Neural progenitor cell (in vitro differentiated cells): ENCODE data around the gene NUP50. TPM values are rescaled to one million over a fixed set of nuclear protein-coding genes. Genes with fewer than 3 reads are reported as not detected.

ENCODE experiments used
- DNase-seq: peaks from one replicate; pipeline ENCODE4 v3.0.0-alpha.2; 2016; ENCODE audit warnings: low spot score
- H2AFZ ChIP-seq: fragments of 200-600 bp; sonication (generic); replicated peaks from 2 replicates; pipeline ENCODE4 v1.6.1; 2016; ENCODE audit warnings: antibody characterized with exemption
- H3F3A ChIP-seq: fragments of 200-600 bp; sonication (generic); 2 replicates; pipeline ENCODE4 v1.6.1; 2016; ENCODE audit warnings: antibody characterized with exemption, low read depth
- H3K27ac ChIP-seq: fragments of 200-600 bp; sonication (generic); 2 replicates; pipeline ENCODE4 v1.5.1; 2016; ENCODE audit warnings: mild to moderate bottlenecking
- H3K27me3 ChIP-seq: fragments of 200-600 bp; sonication (generic); 2 replicates; pipeline ENCODE4 v1.6.1; 2016; ENCODE audit warnings: mild to moderate bottlenecking, moderate library complexity
- H3K36me3 ChIP-seq: fragments of 200-600 bp; sonication (generic); 2 replicates; pipeline ENCODE4 v1.5.1; 2016
- H3K4me1 ChIP-seq: fragments of 200-600 bp; sonication (generic); 2 replicates; pipeline ENCODE4 v1.6.1; 2016; ENCODE audit warnings: mixed run types
- H3K4me2 ChIP-seq: fragments of 200-600 bp; sonication (generic); 2 replicates; pipeline ENCODE4 v1.6.1; 2016
- H3K4me3 ChIP-seq: fragments of 200-600 bp; sonication (generic); 2 replicates; pipeline ENCODE4 v1.5.1; 2016
- H3K79me2 ChIP-seq: fragments of 200-600 bp; sonication (generic); 2 replicates; pipeline ENCODE4 v1.6.1; 2016; ENCODE audit warnings: low read depth
- H3K9ac ChIP-seq: fragments of 200-600 bp; sonication (generic); 2 replicates; pipeline ENCODE4 v1.6.1; 2016
- H3K9me3 ChIP-seq: fragments of 200-600 bp; sonication (generic); 2 replicates; pipeline ENCODE4 v1.5.1; 2016; ENCODE audit warnings: low read depth
- H4K20me1 ChIP-seq: fragments of 200-600 bp; sonication (generic); 2 replicates; pipeline ENCODE4 v1.6.1; 2016; ENCODE audit warnings: low read depth
- H3K27ac Mint-ChIP-seq: 3 replicates; pipeline ENCODE4 v1.8.0; 2021; ENCODE audit warnings: mixed read lengths
- H3K27me3 Mint-ChIP-seq: 2 replicates; pipeline ENCODE4 v1.8.0; 2022; ENCODE audit warnings: low read depth, mild to moderate bottlenecking, inconsistent platforms, moderate library complexity, mixed read lengths; ENCODE audit not compliant: insufficient read depth
- H3K36me3 Mint-ChIP-seq: 3 replicates; pipeline ENCODE4 v1.8.0; 2021; ENCODE audit warnings: mixed read lengths
- H3K4me1 Mint-ChIP-seq: 3 replicates; pipeline ENCODE4 v1.8.0; 2021; ENCODE audit warnings: mixed read lengths
- H3K4me3 Mint-ChIP-seq: 3 replicates; pipeline ENCODE4 v1.8.0; 2021; ENCODE audit warnings: mild to moderate bottlenecking, moderate library complexity, mixed read lengths
- H3K9me3 Mint-ChIP-seq: 3 replicates; pipeline ENCODE4 v1.8.0; 2020; ENCODE audit warnings: mixed read lengths
- EZH2 ChIP-seq: fragments of 200-600 bp; sonication (generic); IDR thresholded peaks from 2 replicates; pipeline ENCODE4 v1.6.1; 2017; ENCODE audit warnings: antibody characterized with exemption, mild to moderate bottlenecking, moderate library complexity
- EZH2phosphoT487 ChIP-seq: fragments of 200-600 bp; sonication (generic); IDR thresholded peaks from 2 replicates; pipeline ENCODE4 v1.6.1; 2017; ENCODE audit warnings: antibody characterized with exemption
- total RNA-seq: library from RNA; depleted of rRNA; stranded (reverse); fragments of >200 nt; gene quantifications from 2 replicates; pipeline ENCODE4 v1.2.3, GENCODE V29; 2015; ENCODE audit warnings: low replicate concordance
- TF ChIP-seq, protein P1 (sequence below): fragments of 200-600 bp; sonication (generic); IDR thresholded peaks from 2 replicates; pipeline ENCODE4 v1.5.1; 2017; ENCODE audit warnings: antibody characterized with exemption, mild to moderate bottlenecking

Gene NUP50
- total RNA-seq, 1 donor from 2014 or later: 96.8 TPM

DNA sequence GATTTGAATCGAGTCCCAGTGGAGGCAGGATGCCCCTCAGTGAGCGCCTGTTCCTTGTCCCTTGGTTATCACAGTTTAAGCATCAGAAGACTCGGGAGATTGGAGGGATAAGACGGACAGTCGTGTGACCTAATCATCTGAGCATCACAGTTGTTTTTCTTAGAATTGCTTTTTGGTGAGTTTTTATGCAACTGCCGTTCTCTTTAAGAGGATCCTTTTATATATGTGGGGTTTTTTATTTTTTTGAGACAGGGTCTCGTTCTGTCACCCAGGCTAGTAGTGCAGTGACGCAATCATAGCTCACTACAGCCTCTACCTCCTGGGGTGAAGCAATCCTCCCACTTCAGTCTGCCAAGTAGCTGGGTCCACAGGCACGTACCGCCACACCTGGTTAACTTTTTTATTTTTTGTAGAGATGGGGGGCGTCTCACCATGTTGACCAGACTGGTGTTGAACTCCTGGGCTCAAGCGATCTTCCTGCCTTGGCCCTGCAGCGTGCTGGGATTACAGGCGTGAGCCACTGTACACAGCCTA, 16.5 kb downstream of the NUP50 start:
- Histone ChIP-seq H3K36me3 (peaks cover 12% of the 10 kb centered on the region), H4K20me1 (peaks cover 41% of the 10 kb centered on the region), H3K27ac (no peak overlapping the region), H3K79me2 (peaks cover 62% of the 10 kb centered on the region), H3K9ac (no peak overlapping the region), H3K9me3 (no peaks in the 10 kb centered on the region), H3K27me3 (no peaks in the 10 kb centered on the region), H2AFZ (no peak overlapping the region), H3K4me3 (no peak overlapping the region), H3K4me2 (no peak overlapping the region), H3K4me1 (no peaks in the 10 kb centered on the region), H3F3A (no peaks in the 10 kb centered on the region)
- peaks cover 39% of the 10 kb centered on the region for H3K36me3 Mint-ChIP-seq
- no peak for DNase-seq
- H3K9me3 Mint-ChIP-seq: no peaks in the 10 kb centered on the region
- no peaks in the 10 kb centered on the region for H3K4me1 Mint-ChIP-seq
- no peak for TF ChIP-seq EZH2
- TF ChIP-seq, protein P1, sequence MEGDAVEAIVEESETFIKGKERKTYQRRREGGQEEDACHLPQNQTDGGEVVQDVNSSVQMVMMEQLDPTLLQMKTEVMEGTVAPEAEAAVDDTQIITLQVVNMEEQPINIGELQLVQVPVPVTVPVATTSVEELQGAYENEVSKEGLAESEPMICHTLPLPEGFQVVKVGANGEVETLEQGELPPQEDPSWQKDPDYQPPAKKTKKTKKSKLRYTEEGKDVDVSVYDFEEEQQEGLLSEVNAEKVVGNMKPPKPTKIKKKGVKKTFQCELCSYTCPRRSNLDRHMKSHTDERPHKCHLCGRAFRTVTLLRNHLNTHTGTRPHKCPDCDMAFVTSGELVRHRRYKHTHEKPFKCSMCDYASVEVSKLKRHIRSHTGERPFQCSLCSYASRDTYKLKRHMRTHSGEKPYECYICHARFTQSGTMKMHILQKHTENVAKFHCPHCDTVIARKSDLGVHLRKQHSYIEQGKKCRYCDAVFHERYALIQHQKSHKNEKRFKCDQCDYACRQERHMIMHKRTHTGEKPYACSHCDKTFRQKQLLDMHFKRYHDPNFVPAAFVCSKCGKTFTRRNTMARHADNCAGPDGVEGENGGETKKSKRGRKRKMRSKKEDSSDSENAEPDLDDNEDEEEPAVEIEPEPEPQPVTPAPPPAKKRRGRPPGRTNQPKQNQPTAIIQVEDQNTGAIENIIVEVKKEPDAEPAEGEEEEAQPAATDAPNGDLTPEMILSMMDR: no peak
- TF ChIP-seq EZH2phosphoT487: no peak
- no peak overlapping the region for H3K4me3 Mint-ChIP-seq
- peaks cover 4% of the 10 kb centered on the region for H3K27me3 Mint-ChIP-seq
- H3K27ac Mint-ChIP-seq: no peak overlapping the region

DNA sequence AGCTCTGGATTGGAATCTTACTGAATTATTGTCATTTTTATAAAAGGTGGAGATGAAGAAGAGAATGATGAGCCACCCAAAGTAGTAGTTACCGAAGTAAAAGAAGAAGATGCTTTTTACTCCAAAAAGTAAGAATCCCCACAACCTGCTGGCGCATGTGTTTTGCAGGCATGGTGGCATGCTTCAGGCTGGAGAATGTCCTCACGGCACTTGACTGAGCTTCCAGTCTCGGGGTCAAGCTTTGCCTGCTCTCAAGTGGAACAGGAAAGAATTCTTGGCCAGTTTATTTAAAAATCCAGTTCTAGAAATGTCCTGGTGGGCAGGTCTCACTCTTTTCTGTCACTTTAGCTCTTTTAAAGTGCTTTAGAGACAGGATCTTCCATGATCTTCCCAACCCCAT, 17.5 kb downstream of the NUP50 start:
- no peak overlapping the region for H3K4me3 Mint-ChIP-seq
- H3K4me1 Mint-ChIP-seq: no peaks in the 10 kb centered on the region
- no peaks in the 10 kb centered on the region for H3K27me3 ChIP-seq
- no peaks in the 10 kb centered on the region for H3K9me3 ChIP-seq
- no peak overlapping the region for H3K27ac Mint-ChIP-seq
- no peak for DNase-seq
- H4K20me1 ChIP-seq: peaks cover 32% of the 10 kb centered on the region
- H3K4me2 ChIP-seq: no peak overlapping the region
- peaks cover 52% of the 10 kb centered on the region for H3K79me2 ChIP-seq
- peaks cover 12% of the 10 kb centered on the region for H3K36me3 ChIP-seq
- H2AFZ ChIP-seq: no peak overlapping the region
- TF ChIP-seq EZH2: no peak
- TF ChIP-seq, protein P1: no peak
- TF ChIP-seq EZH2phosphoT487: no peak
- no peak overlapping the region for H3K27ac ChIP-seq
- no peak overlapping the region for H3K9ac ChIP-seq
- peaks cover 4% of the 10 kb centered on the region for H3K27me3 Mint-ChIP-seq
- no peak overlapping the region for H3K4me3 ChIP-seq
- peaks cover 41% of the 10 kb centered on the region for H3K36me3 Mint-ChIP-seq
- no peaks in the 10 kb centered on the region for H3F3A ChIP-seq
- H3K9me3 Mint-ChIP-seq: no peaks in the 10 kb centered on the region
- no peaks in the 10 kb centered on the region for H3K4me1 ChIP-seq

DNA sequence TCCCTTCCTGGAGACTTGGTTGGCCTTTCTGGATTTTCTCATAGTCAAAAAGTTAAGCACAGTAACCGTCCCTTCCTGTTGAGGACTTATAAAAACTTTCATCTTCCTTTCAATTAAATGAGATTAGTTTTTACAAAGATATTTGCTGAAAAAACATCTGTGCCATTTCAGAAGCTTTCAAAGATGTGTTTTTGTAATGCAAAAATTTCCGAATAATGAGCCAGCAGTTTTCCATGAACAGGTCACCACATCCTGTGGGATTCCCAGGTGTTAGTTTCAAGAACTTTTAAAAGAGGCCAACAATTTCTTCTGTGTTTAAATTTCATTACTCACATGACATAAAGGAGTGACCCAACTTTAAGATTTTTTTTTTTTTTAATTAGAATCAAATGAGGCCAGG, 18.0 kb downstream of the NUP50 start:
- peaks cover 30% of the 10 kb centered on the region for H4K20me1 ChIP-seq
- Mint-ChIP-seq H3K4me1 (no peaks in the 10 kb centered on the region), H3K36me3 (peaks cover 37% of the 10 kb centered on the region), H3K9me3 (no peaks in the 10 kb centered on the region), H3K27ac (no peak overlapping the region), H3K4me3 (no peak overlapping the region), H3K27me3 (peaks cover 4% of the 10 kb centered on the region)
- no peaks in the 10 kb centered on the region for H3K27me3 ChIP-seq
- no peak overlapping the region for H3K9ac ChIP-seq
- no peak overlapping the region for H2AFZ ChIP-seq
- no peak for DNase-seq
- no peak overlapping the region for H3K4me2 ChIP-seq
- no peak overlapping the region for H3K4me3 ChIP-seq
- no peak for TF ChIP-seq EZH2phosphoT487
- TF ChIP-seq EZH2: no peak
- TF ChIP-seq, protein P1: no peak
- no peak overlapping the region for H3K27ac ChIP-seq
- H3K4me1 ChIP-seq: no peaks in the 10 kb centered on the region
- H3K9me3 ChIP-seq: no peaks in the 10 kb centered on the region
- peaks cover 47% of the 10 kb centered on the region for H3K79me2 ChIP-seq
- H3F3A ChIP-seq: no peaks in the 10 kb centered on the region
- peaks cover 12% of the 10 kb centered on the region for H3K36me3 ChIP-seq
